ENCODE data around the gene NHEJ1. TPM values are rescaled to one million over a fixed set of nuclear protein-coding genes. Genes with fewer than 3 reads are reported as not detected.

NHEJ1 gene
- total and polyA plus RNA-seq, 9 of the 15 experiments (the other 6 are each of a cell fraction or from before 2014, with no cell fraction given): 9.0 to 23.7 (median 13.9) TPM

DNA sequence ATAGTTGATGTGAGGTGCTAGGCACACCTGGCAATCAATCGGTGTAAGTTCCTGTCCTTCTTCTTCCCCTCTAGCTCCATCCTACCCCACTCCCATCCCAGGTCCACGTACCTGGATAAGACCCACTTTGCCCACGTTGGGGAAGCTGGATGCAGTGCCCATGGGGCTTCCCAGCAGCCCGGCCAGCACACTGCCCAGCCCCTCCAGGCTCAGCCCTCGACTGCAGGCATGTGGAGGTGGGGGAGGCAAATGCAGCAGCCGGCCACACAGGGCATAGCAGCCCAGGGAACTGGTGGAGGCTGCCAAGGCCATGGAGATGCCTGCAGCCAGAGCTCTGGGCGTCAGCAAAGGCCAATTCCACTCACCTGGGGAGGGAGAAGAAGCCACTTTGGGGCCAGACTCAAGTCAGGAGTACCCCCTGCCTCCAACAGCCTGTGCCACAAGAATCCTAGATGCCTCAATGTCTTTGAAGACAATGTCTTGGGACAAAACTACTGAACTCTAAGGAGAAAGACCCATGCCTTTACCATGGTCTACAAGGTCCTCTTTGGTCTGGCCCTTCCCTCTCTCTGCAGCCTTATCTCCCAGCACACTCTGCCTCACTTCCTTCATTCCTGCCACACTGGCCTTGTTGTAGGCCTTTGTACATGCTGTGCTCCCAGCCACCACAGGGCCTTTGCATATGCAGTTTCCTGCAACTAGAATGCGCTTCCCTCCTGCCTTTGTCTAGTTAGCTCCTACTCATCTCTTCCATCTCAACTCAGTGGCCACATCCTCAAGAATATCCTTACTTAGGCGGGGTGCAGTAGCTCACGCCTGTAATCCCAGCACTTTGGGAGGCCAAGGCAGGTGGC is 4.7 kb upstream of the NHEJ1 start:
- Histone ChIP-seq H3K4me2 (ENCODE audit: insufficient read depth, low read length) (no peak overlapping the region), H3K36me3 (ENCODE audit: control insufficient read depth, insufficient read depth, low read length) (no peaks in the 10 kb centered on the region), H3K27me3 (ENCODE audit: control insufficient read depth in 2 of 2, insufficient read depth in 2 of 2, low read length in 2 of 2) (no peaks in the 10 kb centered on the region), H4K20me1 (replicated peaks; ENCODE audit: control insufficient read depth, insufficient read depth, low read length) (no peaks in the 10 kb centered on the region), H3K27ac (ENCODE audit: extremely low read depth, low read depth, low read length) (no peak overlapping the region), H3K9me1 (ENCODE audit: control insufficient read depth, insufficient read depth, low read length) (no peaks in the 10 kb centered on the region), H3K9ac (ENCODE audit: insufficient read depth in 1 of 2, low read depth in 2 of 2, low read length in 2 of 2) (no peak overlapping the region), H3K4me1 (replicated peaks in 1 of 2; ENCODE audit: control insufficient read depth in 2 of 2, insufficient read depth in 2 of 2, low read length in 2 of 2) (peaks cover 6 to 8% of the 10 kb centered on the region in 2 experiments; a peak in 4 of 5 replicates), H3K4me3 (no peak overlapping the region), H3K79me2 (ENCODE audit: control insufficient read depth, insufficient read depth, low read length) (no peaks in the 10 kb centered on the region), H2AFZ (ENCODE audit: low read depth, low read length) (no peak overlapping the region), H3K9me3 (replicated peaks; ENCODE audit: control insufficient read depth, insufficient read depth, low read depth, low read length) (no peaks in the 10 kb centered on the region)
- WGBS (ENCODE audit: insufficient coverage, low coverage, missing lambda C conversion rate): 40% methylated on average over 7 of the region's 10 CpGs
- BruUV-seq (replicated peaks): no TSS peak
- no peak for TF ChIP-seq ZZZ3 (IDR thresholded peaks at IDR 0.05)
- no peak for TF ChIP-seq HNRNPLL (IDR thresholded peaks at IDR 0.05; ENCODE audit: low read depth, low read length, poor library complexity, severe bottlenecking)
- no peak for TF ChIP-seq TCFL5 (CRISPR knock-in tag; conservative IDR thresholded peaks at IDR 0.05)
- no peak for TF ChIP-seq ZNF766 (CRISPR knock-in tag; conservative IDR thresholded peaks at IDR 0.05)
- 0 out of 4 replicates have a peak, but pooled peaks have one; percentile 11 to 24 for TF ChIP-seq KDM1A (IDR thresholded peaks at IDR 0.05)
- no peak for TF ChIP-seq IRF2 (CRISPR knock-in tag; IDR thresholded peaks at IDR 0.05)
- no peak for TF ChIP-seq MTA1 (IDR thresholded peaks at IDR 0.05; ENCODE audit: borderline replicate concordance)
- TF ChIP-seq BCOR (IDR thresholded peaks at IDR 0.05): peak; percentile 65; the same call in 1 of the 2 replicates
- TF ChIP-seq ZFP30 (CRISPR knock-in tag; IDR thresholded peaks at IDR 0.05; ENCODE audit: borderline replicate concordance): no peak
- TF ChIP-seq, protein P1, sequence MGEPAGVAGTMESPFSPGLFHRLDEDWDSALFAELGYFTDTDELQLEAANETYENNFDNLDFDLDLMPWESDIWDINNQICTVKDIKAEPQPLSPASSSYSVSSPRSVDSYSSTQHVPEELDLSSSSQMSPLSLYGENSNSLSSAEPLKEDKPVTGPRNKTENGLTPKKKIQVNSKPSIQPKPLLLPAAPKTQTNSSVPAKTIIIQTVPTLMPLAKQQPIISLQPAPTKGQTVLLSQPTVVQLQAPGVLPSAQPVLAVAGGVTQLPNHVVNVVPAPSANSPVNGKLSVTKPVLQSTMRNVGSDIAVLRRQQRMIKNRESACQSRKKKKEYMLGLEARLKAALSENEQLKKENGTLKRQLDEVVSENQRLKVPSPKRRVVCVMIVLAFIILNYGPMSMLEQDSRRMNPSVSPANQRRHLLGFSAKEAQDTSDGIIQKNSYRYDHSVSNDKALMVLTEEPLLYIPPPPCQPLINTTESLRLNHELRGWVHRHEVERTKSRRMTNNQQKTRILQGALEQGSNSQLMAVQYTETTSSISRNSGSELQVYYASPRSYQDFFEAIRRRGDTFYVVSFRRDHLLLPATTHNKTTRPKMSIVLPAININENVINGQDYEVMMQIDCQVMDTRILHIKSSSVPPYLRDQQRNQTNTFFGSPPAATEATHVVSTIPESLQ (CRISPR knock-in tag; IDR thresholded peaks at IDR 0.05): no peak
- TF ChIP-seq, protein P2, sequence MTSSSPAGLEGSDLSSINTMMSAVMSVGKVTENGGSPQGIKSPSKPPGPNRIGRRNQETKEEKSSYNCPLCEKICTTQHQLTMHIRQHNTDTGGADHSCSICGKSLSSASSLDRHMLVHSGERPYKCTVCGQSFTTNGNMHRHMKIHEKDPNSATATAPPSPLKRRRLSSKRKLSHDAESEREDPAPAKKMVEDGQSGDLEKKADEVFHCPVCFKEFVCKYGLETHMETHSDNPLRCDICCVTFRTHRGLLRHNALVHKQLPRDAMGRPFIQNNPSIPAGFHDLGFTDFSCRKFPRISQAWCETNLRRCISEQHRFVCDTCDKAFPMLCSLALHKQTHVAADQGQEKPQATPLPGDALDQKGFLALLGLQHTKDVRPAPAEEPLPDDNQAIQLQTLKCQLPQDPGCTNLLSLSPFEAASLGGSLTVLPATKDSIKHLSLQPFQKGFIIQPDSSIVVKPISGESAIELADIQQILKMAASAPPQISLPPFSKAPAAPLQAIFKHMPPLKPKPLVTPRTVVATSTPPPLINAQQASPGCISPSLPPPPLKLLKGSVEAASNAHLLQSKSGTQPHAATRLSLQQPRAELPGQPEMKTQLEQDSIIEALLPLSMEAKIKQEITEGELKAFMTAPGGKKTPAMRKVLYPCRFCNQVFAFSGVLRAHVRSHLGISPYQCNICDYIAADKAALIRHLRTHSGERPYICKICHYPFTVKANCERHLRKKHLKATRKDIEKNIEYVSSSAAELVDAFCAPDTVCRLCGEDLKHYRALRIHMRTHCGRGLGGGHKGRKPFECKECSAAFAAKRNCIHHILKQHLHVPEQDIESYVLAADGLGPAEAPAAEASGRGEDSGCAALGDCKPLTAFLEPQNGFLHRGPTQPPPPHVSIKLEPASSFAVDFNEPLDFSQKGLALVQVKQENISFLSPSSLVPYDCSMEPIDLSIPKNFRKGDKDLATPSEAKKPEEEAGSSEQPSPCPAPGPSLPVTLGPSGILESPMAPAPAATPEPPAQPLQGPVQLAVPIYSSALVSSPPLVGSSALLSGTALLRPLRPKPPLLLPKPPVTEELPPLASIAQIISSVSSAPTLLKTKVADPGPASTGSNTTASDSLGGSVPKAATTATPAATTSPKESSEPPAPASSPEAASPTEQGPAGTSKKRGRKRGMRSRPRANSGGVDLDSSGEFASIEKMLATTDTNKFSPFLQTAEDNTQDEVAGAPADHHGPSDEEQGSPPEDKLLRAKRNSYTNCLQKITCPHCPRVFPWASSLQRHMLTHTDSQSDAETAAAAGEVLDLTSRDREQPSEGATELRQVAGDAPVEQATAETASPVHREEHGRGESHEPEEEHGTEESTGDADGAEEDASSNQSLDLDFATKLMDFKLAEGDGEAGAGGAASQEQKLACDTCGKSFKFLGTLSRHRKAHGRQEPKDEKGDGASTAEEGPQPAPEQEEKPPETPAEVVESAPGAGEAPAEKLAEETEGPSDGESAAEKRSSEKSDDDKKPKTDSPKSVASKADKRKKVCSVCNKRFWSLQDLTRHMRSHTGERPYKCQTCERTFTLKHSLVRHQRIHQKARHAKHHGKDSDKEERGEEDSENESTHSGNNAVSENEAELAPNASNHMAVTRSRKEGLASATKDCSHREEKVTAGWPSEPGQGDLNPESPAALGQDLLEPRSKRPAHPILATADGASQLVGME (CRISPR knock-in tag; IDR thresholded peaks at IDR 0.05): no peak
- ChIA-PET POLR2A (interaction anchor here (1.3 kb wide), 1 partner anchor 12 kb away, joined by 3 read pairs; no protein-coding TSS in a partner anchor), CTCF (ENCODE audit: low intra/inter-chr PET ratio) (no interaction called here)
- no peak for ATAC-seq
- in situ Hi-C loops (cut with MboI): no loop called here
- FAIRE-seq: no peak
- no peak for DNase-seq (ENCODE audit: extremely low read depth in 1 of 4, low spot score in 3 of 4)
- intact Hi-C loops (cut with micrococcal nuclease): no loop called here

All from K562 (cell line).